ENCODE results near the gene RELN.

The RELN gene

GRCh38 chr7:103894656-103895596 lies 94.5 kb downstream of the RELN start:
- no peak for DNase-seq (ENCODE audit: low spot score)

GRCh38 chr7:103893350-103893749 lies 96.1 kb downstream of the RELN start:
- DNase-seq (ENCODE audit: low spot score), result no peak

- DNase-seq (ENCODE audit: low spot score), result no peak
Observed at GRCh38 chr7:103889451-103889850, 100.0 kb downstream of the RELN start.

DNA sequence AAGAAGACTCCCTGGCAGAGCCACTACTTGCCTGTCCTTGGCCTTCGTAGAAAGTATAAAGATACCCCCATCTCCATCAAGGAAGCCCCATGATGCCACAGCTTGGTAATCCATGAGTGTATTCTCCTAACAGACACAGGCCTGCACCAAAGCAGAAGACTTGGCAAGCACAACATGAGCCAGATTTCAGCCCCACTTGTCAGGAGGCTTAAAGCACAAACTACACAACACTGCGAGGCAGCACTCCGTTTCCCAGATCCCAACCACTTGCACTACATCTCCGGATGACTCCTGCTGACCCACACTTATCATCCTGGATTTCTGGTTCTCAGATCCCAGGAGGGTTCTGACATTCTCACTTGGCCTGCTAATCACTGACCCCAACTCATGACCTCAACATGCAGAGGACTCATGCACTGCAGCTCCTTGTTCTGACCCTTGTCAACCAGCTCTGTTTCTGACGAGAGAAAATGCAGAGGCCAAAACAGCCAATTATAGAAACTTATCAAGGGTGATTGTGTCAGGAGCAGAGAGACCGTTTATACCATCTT lies 100.8 kb downstream of the RELN start:
- no peak for DNase-seq (ENCODE audit: low spot score)

GRCh38 chr7:103887853-103888602 lies 101.4 kb downstream of the RELN start:
- peak; percentile 9 for DNase-seq (ENCODE audit: low spot score)

GRCh38 chr7:103887050-103887449 lies 102.4 kb downstream of the RELN start:
- DNase-seq (ENCODE audit: low spot score), result no peak

- no peak for DNase-seq (ENCODE audit: low spot score)
Observed at GRCh38 chr7:103879928-103880600, 109.4 kb downstream of the RELN start.

- no peak for DNase-seq (ENCODE audit: low spot score)
Observed at GRCh38 chr7:103879411-103879810, 110.0 kb downstream of the RELN start.

- DNase-seq (ENCODE audit: low spot score), result no peak
Observed at GRCh38 chr7:103877565-103877964, 111.9 kb downstream of the RELN start.

- no peak for DNase-seq (ENCODE audit: low spot score)
Observed at GRCh38 chr7:103875718-103876117, 113.7 kb downstream of the RELN start.

- DNase-seq (ENCODE audit: low spot score), result no peak
Observed at GRCh38 chr7:103871473-103871872, 118.0 kb downstream of the RELN start.

DNA sequence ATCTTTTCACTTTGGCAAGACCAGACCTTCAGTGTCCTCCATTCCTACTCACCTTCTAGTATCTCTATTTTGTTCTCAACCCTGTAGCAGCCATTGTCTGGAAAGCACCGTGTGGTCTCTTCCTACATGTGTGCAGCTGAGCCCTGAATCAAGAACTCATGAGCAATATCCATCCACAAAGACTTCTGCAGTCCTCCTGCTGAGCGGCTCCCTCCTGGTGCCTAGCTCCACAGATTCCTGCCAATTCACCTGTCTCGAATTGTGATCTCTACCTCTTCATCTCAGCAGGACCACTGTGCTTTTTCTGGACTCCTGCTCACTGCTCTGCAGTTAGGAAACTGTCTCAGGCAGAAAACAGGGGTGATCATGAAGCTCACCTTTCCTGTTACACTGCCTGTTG lies 118.8 kb downstream of the RELN start:
- no peak for DNase-seq (ENCODE audit: low spot score)

DNA sequence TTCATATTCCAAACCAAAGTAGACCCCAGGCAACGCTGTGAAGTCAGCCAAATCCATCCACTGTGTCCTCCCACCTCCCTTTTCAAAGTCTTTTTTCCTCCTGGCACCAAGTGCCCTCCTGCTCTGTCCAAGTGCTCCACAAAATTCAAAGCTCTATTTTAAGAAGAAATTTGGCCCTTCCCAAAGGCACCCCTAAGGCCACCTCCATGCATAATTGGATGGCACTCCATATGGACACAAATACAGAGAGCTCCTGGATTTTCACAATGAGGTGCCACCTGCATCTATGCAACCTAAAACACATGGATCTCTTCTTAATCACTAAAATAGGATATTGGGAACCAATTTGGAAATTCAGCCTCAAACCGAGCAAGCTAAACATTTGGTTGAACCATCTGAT lies 121.6 kb downstream of the RELN start:
- DNase-seq (ENCODE audit: low spot score), result no peak

GRCh38 chr7:103866919-103867318 lies 122.5 kb downstream of the RELN start:
- DNase-seq (ENCODE audit: low spot score), result no peak

GRCh38 chr7:103865442-103865841 lies 124.0 kb downstream of the RELN start:
- DNase-seq (ENCODE audit: low spot score), result no peak

DNA sequence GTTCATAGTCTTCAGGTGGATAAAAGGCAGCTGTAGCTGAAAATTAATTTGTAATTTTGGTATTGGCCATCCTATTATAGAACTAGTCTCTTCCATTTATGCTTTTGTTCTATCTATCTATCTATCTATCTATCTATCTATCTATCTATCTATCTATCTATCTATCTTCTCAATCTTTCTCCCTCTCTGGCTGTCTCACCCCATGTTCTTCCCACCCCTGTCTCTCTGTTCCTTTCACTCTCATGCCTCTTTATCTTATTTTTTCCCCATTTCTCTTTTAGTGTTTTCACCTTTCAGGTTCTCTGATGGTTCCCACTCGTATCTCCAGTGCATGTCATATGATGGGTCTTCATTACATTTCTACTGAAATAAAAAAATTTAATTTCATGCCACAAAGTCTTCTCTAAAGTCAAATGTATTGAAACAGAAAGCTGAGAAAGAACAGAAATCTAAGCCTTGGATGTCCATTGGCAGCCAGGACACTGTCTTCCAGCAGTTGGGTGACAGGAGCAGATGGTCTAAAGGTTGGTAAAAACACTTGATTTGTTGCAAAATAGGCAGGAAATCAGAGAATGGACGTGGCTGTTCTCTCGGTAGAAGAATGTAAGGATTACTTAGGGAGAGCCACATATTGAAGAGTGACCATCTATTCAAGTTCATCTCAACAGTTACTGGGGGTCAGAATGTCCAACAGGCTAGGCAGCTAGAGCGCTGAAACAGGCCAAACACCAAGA lies 127.0 kb downstream of the RELN start:
- DNase-seq (ENCODE audit: low spot score), result no peak

GRCh38 chr7:103859709-103860108 lies 129.7 kb downstream of the RELN start:
- no peak for DNase-seq (ENCODE audit: low spot score)

GRCh38 chr7:103857435-103857834 lies 132.0 kb downstream of the RELN start:
- no peak for DNase-seq (ENCODE audit: low spot score)

DNA sequence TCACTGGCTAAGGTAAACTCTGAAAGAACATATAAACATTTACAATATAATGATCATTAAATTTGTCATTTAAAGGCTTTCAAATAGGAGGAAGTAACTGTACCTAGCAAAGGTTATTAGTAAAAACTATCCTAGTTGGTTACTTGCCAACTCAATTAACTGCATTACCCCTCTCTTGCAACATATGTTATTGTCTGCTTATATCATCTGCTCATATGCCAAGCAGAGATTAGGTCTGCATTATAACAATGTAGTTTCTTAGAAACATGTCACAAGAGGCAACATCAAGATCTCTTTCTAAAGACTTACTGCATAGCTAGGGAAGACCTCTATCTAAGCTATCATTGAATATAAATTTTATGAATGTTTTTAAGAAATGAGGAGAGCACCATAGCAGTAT lies 132.5 kb downstream of the RELN start:
- DNase-seq (ENCODE audit: low spot score), result no peak

GRCh38 chr7:103855671-103856070 lies 133.8 kb downstream of the RELN start:
- no peak for DNase-seq (ENCODE audit: low spot score)

DNA sequence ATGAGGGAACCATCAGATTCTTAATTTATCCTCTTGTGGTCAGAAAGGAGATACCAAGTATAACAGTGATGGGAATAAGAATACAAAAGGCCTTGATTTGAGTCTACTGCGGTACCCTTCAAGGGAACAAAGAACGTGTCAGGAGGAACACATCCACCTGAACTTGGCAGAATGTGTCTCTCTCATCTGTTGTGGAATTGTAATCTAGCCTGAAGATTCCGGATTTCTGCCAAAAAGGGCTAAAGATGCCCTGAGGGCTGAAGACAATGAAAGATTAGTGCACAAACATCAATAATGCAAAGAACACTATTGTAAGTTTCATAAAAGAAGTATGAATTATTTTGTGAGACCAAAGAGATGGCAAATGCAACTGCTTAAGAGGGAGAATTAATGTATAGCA lies 134.8 kb downstream of the RELN start:
- no peak for DNase-seq (ENCODE audit: low spot score)

GRCh38 chr7:103851357-103851756 lies 138.1 kb downstream of the RELN start:
- DNase-seq (ENCODE audit: low spot score), result peak; percentile 7

Data from GM03348 (cell line).